ENCODE measurements around the gene COMTD1.

DNA sequence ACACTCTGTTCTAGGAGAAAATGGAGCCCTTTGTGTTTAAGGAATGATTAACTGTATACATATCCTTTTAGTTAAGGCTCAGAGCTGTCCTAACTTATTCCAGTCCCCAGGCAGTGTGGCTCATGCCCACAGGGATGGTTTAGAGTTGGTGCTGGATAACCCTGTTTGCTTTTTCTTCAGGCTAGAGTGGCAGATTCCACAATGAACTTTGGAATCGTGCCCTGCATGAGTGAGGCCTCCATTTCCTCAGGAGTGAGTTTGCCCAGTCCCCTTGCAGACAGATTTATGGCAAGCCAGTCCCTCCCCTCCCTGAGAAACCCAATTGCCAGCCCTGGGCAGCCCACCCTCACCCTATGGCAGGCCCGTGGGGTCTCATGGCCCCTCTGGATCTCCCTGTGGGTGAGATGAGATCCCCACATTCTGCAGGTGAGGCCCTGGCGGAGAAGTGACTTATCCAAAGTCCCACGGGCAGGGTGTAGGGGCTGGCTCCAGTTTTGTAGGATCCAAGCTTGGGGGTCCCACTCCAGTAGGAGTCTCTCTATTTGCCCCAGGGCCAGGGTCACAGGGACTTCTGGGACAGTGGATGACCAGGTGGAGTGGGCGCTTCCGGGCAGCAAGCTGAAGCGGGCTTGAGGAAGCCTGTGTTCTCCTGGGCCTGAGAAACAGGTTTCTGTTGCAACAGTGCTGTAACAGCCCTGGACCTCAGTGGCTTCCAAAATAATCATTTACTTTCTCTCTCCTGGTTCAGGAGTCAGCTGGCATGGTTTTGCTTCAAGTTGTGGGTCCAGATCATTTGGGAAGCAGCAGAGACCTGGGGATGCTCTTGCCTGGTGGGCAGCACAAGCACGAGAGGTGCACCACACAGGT, 9.0 kb upstream of the COMTD1 start:
- TF ChIP-seq, protein P1, sequence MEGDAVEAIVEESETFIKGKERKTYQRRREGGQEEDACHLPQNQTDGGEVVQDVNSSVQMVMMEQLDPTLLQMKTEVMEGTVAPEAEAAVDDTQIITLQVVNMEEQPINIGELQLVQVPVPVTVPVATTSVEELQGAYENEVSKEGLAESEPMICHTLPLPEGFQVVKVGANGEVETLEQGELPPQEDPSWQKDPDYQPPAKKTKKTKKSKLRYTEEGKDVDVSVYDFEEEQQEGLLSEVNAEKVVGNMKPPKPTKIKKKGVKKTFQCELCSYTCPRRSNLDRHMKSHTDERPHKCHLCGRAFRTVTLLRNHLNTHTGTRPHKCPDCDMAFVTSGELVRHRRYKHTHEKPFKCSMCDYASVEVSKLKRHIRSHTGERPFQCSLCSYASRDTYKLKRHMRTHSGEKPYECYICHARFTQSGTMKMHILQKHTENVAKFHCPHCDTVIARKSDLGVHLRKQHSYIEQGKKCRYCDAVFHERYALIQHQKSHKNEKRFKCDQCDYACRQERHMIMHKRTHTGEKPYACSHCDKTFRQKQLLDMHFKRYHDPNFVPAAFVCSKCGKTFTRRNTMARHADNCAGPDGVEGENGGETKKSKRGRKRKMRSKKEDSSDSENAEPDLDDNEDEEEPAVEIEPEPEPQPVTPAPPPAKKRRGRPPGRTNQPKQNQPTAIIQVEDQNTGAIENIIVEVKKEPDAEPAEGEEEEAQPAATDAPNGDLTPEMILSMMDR (IDR thresholded peaks at IDR 0.05; ENCODE audit: low read depth, low read length): no peak
- TF ChIP-seq EZH2phosphoT487 (IDR thresholded peaks at IDR 0.05; ENCODE audit: low read depth): no peak

Measured in OCI-LY3 (cell line).